Measurements from ENCODE around the gene KCND3.

Gene KCND3

GRCh38 chr1:111953797-111954196, 35.7 kb downstream of the KCND3 start:
- peaks cover 4 to 80% (median 19%) of the 10 kb centered on the region in 5 experiments for H3K27me3 ChIP-seq (replicated peaks in 2 of 5; ENCODE audit: control insufficient read depth in 4 of 5, insufficient read depth in 5 of 5, low read length in 4 of 5)
- peaks cover 0 to 5% (median 4%) of the 10 kb centered on the region in 4 experiments for H3K4me1 ChIP-seq (ENCODE audit: control extremely low read depth in 1 of 4, control insufficient read depth in 4 of 4, insufficient read depth in 4 of 4, low read length in 3 of 4)
- H3K27ac ChIP-seq (ENCODE audit: insufficient read depth in 1 of 2, low read depth in 1 of 2, low read length in 2 of 2, poor library complexity in 1 of 2, severe bottlenecking in 2 of 2) = no peak overlapping the region
- POLR2A ChIA-PET = no interaction called here
- no peaks in the 10 kb centered on the region for H3K36me3 ChIP-seq (ENCODE audit: control insufficient read depth in 4 of 4, insufficient read depth in 4 of 4, low read length in 3 of 4)
- CTCF ChIA-PET = interaction anchor here (1.3 to 1.6 kb wide), 2 partner anchors 22 to 46 kb away, joined by 3 read pairs; no protein-coding TSS in a partner anchor
- no peaks in the 10 kb centered on the region for H3K9me3 ChIP-seq (ENCODE audit: control extremely low read depth in 1 of 5, control insufficient read depth in 4 of 5, insufficient read depth in 2 of 5, low read depth in 1 of 5, low read length in 4 of 5)
- DNase-seq = no peak
- H3K4me3 ChIP-seq (ENCODE audit: control insufficient read depth in 1 of 7, extremely low read depth in 1 of 7, insufficient read depth in 4 of 7, low read depth in 2 of 7, low read length in 6 of 7) = no peak overlapping the region
- WGBS (ENCODE audit: insufficient coverage) = no CpG with 5 or more reads among the region's 5 CpGs

GRCh38 chr1:111952125-111952657, 37.3 kb downstream of the KCND3 start:
- no peak overlapping the region for H3K4me3 ChIP-seq (ENCODE audit: control insufficient read depth in 1 of 7, extremely low read depth in 1 of 7, insufficient read depth in 4 of 7, low read depth in 2 of 7, low read length in 6 of 7)
- ChIA-PET POLR2A (no interaction called here), CTCF (interaction anchor here (1.2 kb wide), 1 partner anchor 8 kb away, joined by 3 read pairs; no protein-coding TSS in a partner anchor)
- WGBS (ENCODE audit: insufficient coverage) = 76% methylated on average over 3 of the region's 4 CpGs
- no peaks in the 10 kb centered on the region for H3K36me3 ChIP-seq (ENCODE audit: control insufficient read depth in 4 of 4, insufficient read depth in 4 of 4, low read length in 3 of 4)
- no peak overlapping the region for H3K27ac ChIP-seq (ENCODE audit: insufficient read depth in 1 of 2, low read depth in 1 of 2, low read length in 2 of 2, poor library complexity in 1 of 2, severe bottlenecking in 2 of 2)
- H3K4me1 ChIP-seq (ENCODE audit: control extremely low read depth in 1 of 4, control insufficient read depth in 4 of 4, insufficient read depth in 4 of 4, low read length in 3 of 4) = peaks cover 0 to 14% (median 10%) of the 10 kb centered on the region in 4 experiments
- no peak for DNase-seq
- no peaks in the 10 kb centered on the region for H3K9me3 ChIP-seq (ENCODE audit: control extremely low read depth in 1 of 5, control insufficient read depth in 4 of 5, insufficient read depth in 2 of 5, low read depth in 1 of 5, low read length in 4 of 5)
- peaks cover 4 to 67% (median 18%) of the 10 kb centered on the region in 5 experiments for H3K27me3 ChIP-seq (replicated peaks in 2 of 5; ENCODE audit: control insufficient read depth in 4 of 5, insufficient read depth in 5 of 5, low read length in 4 of 5)

GRCh38 chr1:111948209-111949171, 41.0 kb downstream of the KCND3 start:
- 38% methylated on average over 5 of the region's 6 CpGs for WGBS (ENCODE audit: insufficient coverage)
- POLR2A ChIA-PET = no interaction called here
- Histone ChIP-seq H3K9me3 (ENCODE audit: control extremely low read depth in 1 of 5, control insufficient read depth in 4 of 5, insufficient read depth in 2 of 5, low read depth in 1 of 5, low read length in 4 of 5) (no peaks in the 10 kb centered on the region), H3K27me3 (replicated peaks in 2 of 5; ENCODE audit: control insufficient read depth in 4 of 5, insufficient read depth in 5 of 5, low read length in 4 of 5) (peaks cover 4 to 34% (median 13%) of the 10 kb centered on the region in 5 experiments), H3K4me3 (ENCODE audit: control insufficient read depth in 1 of 7, extremely low read depth in 1 of 7, insufficient read depth in 4 of 7, low read depth in 2 of 7, low read length in 6 of 7) (no peak overlapping the region), H3K4me1 (ENCODE audit: control extremely low read depth in 1 of 4, control insufficient read depth in 4 of 4, insufficient read depth in 4 of 4, low read length in 3 of 4) (peaks cover 0 to 14% (median 10%) of the 10 kb centered on the region in 4 experiments), H3K27ac (ENCODE audit: insufficient read depth in 1 of 2, low read depth in 1 of 2, low read length in 2 of 2, poor library complexity in 1 of 2, severe bottlenecking in 2 of 2) (no peak overlapping the region), H3K36me3 (ENCODE audit: control insufficient read depth in 4 of 4, insufficient read depth in 4 of 4, low read length in 3 of 4) (no peaks in the 10 kb centered on the region)
- peak; percentile 30 to 82 (median 69) for DNase-seq
- CTCF ChIA-PET = no interaction called here

- DNase-seq = no peak
- H3K4me1 ChIP-seq (ENCODE audit: control extremely low read depth in 1 of 4, control insufficient read depth in 4 of 4, insufficient read depth in 4 of 4, low read length in 3 of 4) = peaks cover 0 to 12% (median 9%) of the 10 kb centered on the region in 4 experiments
- no peak overlapping the region for H3K4me3 ChIP-seq (ENCODE audit: control insufficient read depth in 1 of 7, extremely low read depth in 1 of 7, insufficient read depth in 4 of 7, low read depth in 2 of 7, low read length in 6 of 7)
- ChIA-PET POLR2A (no interaction called here), CTCF (no interaction called here)
- no peaks in the 10 kb centered on the region for H3K36me3 ChIP-seq (ENCODE audit: control insufficient read depth in 4 of 4, insufficient read depth in 4 of 4, low read length in 3 of 4)
- H3K9me3 ChIP-seq (ENCODE audit: control extremely low read depth in 1 of 5, control insufficient read depth in 4 of 5, insufficient read depth in 2 of 5, low read depth in 1 of 5, low read length in 4 of 5) = no peaks in the 10 kb centered on the region
- WGBS (ENCODE audit: insufficient coverage) = 97% methylated on average over 12 of the region's 15 CpGs
- H3K27me3 ChIP-seq (replicated peaks in 2 of 5; ENCODE audit: control insufficient read depth in 4 of 5, insufficient read depth in 5 of 5, low read length in 4 of 5) = peaks cover 0 to 29% (median 4%) of the 10 kb centered on the region in 5 experiments
- H3K27ac ChIP-seq (ENCODE audit: insufficient read depth in 1 of 2, low read depth in 1 of 2, low read length in 2 of 2, poor library complexity in 1 of 2, severe bottlenecking in 2 of 2) = no peak overlapping the region
Observed at GRCh38 chr1:111943846-111944749, 45.4 kb downstream of the KCND3 start.

GRCh38 chr1:111943066-111943465, 46.4 kb downstream of the KCND3 start:
- Histone ChIP-seq H3K36me3 (ENCODE audit: control insufficient read depth in 4 of 4, insufficient read depth in 4 of 4, low read length in 3 of 4) (no peaks in the 10 kb centered on the region), H3K4me3 (ENCODE audit: control insufficient read depth in 1 of 7, extremely low read depth in 1 of 7, insufficient read depth in 4 of 7, low read depth in 2 of 7, low read length in 6 of 7) (no peak overlapping the region), H3K27ac (ENCODE audit: insufficient read depth in 1 of 2, low read depth in 1 of 2, low read length in 2 of 2, poor library complexity in 1 of 2, severe bottlenecking in 2 of 2) (no peak overlapping the region), H3K4me1 (ENCODE audit: control extremely low read depth in 1 of 4, control insufficient read depth in 4 of 4, insufficient read depth in 4 of 4, low read length in 3 of 4) (peaks cover 0 to 1% (median 0%) of the 10 kb centered on the region in 4 experiments), H3K9me3 (ENCODE audit: control extremely low read depth in 1 of 5, control insufficient read depth in 4 of 5, insufficient read depth in 2 of 5, low read depth in 1 of 5, low read length in 4 of 5) (no peaks in the 10 kb centered on the region), H3K27me3 (replicated peaks in 2 of 5; ENCODE audit: control insufficient read depth in 4 of 5, insufficient read depth in 5 of 5, low read length in 4 of 5) (peaks cover 0 to 26% (median 4%) of the 10 kb centered on the region in 5 experiments)
- ChIA-PET POLR2A (no interaction called here), CTCF (no interaction called here)
- 93% methylated on average over 2 of the region's 4 CpGs for WGBS (ENCODE audit: insufficient coverage)
- DNase-seq = no peak

- Histone ChIP-seq H3K36me3 (ENCODE audit: control insufficient read depth in 4 of 4, insufficient read depth in 4 of 4, low read length in 3 of 4) (no peaks in the 10 kb centered on the region), H3K9me3 (ENCODE audit: control extremely low read depth in 1 of 5, control insufficient read depth in 4 of 5, insufficient read depth in 2 of 5, low read depth in 1 of 5, low read length in 4 of 5) (no peaks in the 10 kb centered on the region), H3K27me3 (replicated peaks in 2 of 5; ENCODE audit: control insufficient read depth in 4 of 5, insufficient read depth in 5 of 5, low read length in 4 of 5) (peaks cover 0 to 23% (median 0%) of the 10 kb centered on the region in 5 experiments), H3K4me1 (ENCODE audit: control extremely low read depth in 1 of 4, control insufficient read depth in 4 of 4, insufficient read depth in 4 of 4, low read length in 3 of 4) (no peaks in the 10 kb centered on the region), H3K4me3 (ENCODE audit: control insufficient read depth in 1 of 7, extremely low read depth in 1 of 7, insufficient read depth in 4 of 7, low read depth in 2 of 7, low read length in 6 of 7) (no peak overlapping the region), H3K27ac (ENCODE audit: insufficient read depth in 1 of 2, low read depth in 1 of 2, low read length in 2 of 2, poor library complexity in 1 of 2, severe bottlenecking in 2 of 2) (no peak overlapping the region)
- POLR2A ChIA-PET = no interaction called here
- 92% methylated on average over 3 of the region's 3 CpGs for WGBS (ENCODE audit: insufficient coverage)
- CTCF ChIA-PET = no interaction called here
- DNase-seq = no peak
Observed at GRCh38 chr1:111938536-111938935, 50.9 kb downstream of the KCND3 start.

All from common myeloid progenitor, CD34-positive (primary cell).